Fibroblast of the aortic adventitia (primary cell): ENCODE results near the gene DEFB121. TPM values are rescaled to one million over a fixed set of nuclear protein-coding genes. Genes with fewer than 3 reads are reported as not detected.

Experiments
- DNase-seq: peaks from one replicate; pipeline ENCODE4 v3.0.0-alpha.2; 2010; ENCODE audit warnings: low read depth
- H3K4me3 ChIP-seq: 2 replicates; pipeline ENCODE4 v1.5.1; 2011; ENCODE audit warnings: low read depth, mild to moderate bottlenecking, control low read depth, low read length, moderate library complexity
- CTCF ChIP-seq: IDR thresholded peaks from 2 replicates; pipeline ENCODE4 v1.5.1; 2011; ENCODE audit warnings: mild to moderate bottlenecking, low read length, control low read depth, inconsistent platforms; ENCODE audit not compliant: insufficient read depth
- total RNA-seq: library from RNA; depleted of rRNA; stranded (reverse); fragments of >200 nt; gene quantifications from 2 replicates; pipeline ENCODE4 v1.2.3, GENCODE V29; 2012; ENCODE audit warnings: low replicate concordance

Gene DEFB121
- total RNA-seq, 1 donor: not detected

- no peak overlapping the region for H3K4me3 ChIP-seq
- no peak for DNase-seq
Measured at GRCh38 chr20:31414381-31414780, 8.4 kb upstream of the DEFB121 start.

GRCh38 chr20:31410011-31410410 is 4.0 kb upstream of the DEFB121 start:
- no peak for TF ChIP-seq CTCF
- no peak overlapping the region for H3K4me3 ChIP-seq
- DNase-seq: no peak

More at GRCh38 chr20:31414381-31414780, 8.4 kb upstream of the DEFB121 start:
- no peak for TF ChIP-seq CTCF

GRCh38 chr20:31403886-31404285 is 2.1 kb downstream of the DEFB121 start:
- no peak overlapping the region for H3K4me3 ChIP-seq
- TF ChIP-seq CTCF: no peak
- DNase-seq: no peak

- no peak for DNase-seq
- H3K4me3 ChIP-seq: no peak overlapping the region
- no peak for TF ChIP-seq CTCF
Measured at GRCh38 chr20:31394900-31395299, 11.1 kb downstream of the DEFB121 start.

GRCh38 chr20:31392836-31393235 is 13.2 kb downstream of the DEFB121 start:
- no peak overlapping the region for H3K4me3 ChIP-seq
- no peak for DNase-seq
- TF ChIP-seq CTCF: no peak

- TF ChIP-seq CTCF: no peak
- no peak within 1 kb of the TSS for H3K4me3 ChIP-seq
- no peak for DNase-seq
Measured at GRCh38 chr20:31390490-31390889, 15.5 kb downstream of the DEFB121 start, which contains the start of gene DEFB119. TSS of gene DEFB119 (minus strand) at chr20:31390590. CDS start at chr20:31390483, 107 bp downstream.

- H3K4me3 ChIP-seq: no peak overlapping the region
- no peak for DNase-seq
- TF ChIP-seq CTCF: no peak
Measured at GRCh38 chr20:31374346-31374745, 31.7 kb downstream of the DEFB121 start.
